HG03521 (cell line): ENCODE results near the gene IL26.
A peak's percentile ranks its signal among the peaks of the same experiment; 100 is the strongest.

Source experiments
- ATAC-seq: cut with Tn5 transposase; IDR thresholded peaks from one replicate; pipeline ENCODE4 v1.9.1; 2021; ENCODE audit warnings: mild to moderate bottlenecking, moderate library complexity; ENCODE audit not compliant: unreplicated experiment

Gene IL26

DNA sequence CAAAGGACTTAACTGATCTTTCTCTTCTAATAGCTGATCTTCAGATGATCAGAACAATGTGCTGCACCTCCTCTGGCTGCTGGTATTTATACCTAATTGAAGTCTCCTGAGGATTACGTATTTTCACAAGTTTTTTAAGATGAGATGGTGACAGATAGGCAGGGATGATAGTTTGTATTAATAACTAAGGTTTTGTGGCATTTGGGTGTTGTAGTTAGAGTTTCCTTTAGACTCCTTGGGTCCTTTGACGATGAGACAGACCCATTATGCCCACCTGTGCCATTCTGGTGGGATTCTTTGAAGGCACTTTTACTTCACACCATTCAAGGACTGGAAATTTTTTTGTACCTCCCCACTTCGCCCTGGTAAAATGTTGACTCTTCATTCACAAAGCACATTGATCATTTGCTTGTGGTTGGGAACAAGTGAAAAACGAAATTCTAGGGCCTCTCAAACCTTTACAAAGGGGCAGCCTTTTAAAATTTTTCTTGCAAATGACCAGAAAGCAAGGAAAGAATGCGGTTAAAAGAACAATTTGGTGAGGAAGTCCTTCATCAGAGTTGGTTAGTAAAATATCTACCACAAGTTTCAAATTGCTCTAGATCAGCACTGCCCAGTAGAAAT, 65.8 kb downstream of the IL26 start, which contains the start of gene IFNG:
IFNG (minus strand) TSS at position 60 of the 624 bp plus-strand sequence. CDS start 125 bp downstream, outside the sequence.
- peak; percentile 35 for ATAC-seq

DNA sequence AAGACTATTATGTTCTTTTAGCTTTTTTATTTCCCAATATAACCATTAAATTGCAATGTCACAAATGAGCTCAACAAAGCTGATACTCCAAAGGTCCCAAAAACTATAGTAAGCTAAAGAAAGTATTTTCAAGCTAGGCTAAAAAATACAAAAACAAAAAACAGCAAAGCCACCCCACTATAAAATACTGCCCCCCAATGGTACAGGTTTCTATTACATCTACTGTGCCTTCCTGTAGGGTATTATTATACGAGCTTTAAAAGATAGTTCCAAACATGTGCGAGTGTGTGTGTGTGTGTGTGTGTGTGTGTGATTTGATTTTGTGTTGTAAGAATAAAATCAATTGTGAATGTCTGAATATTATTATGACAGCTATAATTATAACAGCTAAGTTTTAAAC, 67.2 kb downstream of the IL26 start:
- no peak for ATAC-seq

DNA sequence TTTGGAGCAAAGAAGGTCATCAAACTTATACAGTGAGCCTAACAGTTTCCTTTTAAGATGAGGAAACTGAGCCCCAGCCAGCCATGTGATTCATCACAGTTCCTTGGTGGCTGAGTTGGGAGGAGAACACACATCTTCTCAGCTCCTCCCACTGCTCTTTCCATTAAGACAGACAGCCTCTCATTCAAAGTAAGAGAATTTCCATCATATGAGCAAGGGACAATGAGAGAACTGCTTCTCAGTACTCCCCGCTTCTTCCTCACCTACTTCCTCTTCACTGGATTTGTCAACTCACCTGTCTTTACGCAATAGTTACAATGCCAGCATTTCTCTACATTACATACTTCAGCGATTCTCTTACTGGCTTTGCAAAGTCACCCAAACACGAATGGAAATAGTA, 68.2 kb downstream of the IL26 start:
- no peak for ATAC-seq

DNA sequence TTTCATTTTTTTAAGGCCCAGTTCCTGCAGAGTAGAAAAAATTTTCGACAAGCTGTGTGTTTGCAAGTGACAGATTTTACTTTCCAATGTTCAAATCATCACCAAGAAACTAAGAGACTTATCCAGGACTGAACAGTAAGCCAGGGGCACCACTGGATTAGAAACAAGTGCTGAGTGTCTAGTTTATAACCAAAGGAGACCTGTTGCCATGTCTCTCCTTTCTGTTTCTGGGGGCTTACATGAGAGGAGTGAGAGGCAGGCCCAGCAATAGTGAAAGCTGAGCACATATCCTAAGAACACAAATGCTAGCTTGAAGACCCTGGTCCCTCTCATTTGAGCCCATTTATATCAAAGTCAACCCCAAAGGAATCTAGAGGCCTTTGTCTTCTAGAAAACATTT, 69.0 kb downstream of the IL26 start:
- ATAC-seq: no peak

DNA sequence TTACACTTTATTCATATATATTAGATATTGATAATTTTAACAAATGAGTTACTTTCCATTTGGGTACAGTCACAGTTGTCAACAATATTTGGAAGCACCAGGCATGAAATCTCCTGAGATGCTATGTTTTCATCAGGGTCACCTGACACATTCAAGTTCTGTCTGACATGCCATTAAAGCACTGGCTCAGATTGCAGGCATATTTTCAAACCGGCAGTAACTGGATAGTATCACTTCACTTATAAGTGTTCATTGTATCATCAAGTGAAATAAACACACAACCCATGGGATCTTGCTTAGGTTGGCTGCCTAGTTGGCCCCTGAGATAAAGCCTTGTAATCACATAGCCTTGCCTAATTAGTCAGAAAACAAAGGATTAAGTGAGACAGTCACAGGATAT, 70.8 kb downstream of the IL26 start:
- ATAC-seq: no peak
